Left ventricle myocardium inferior (tissue), 1 donor: Measurements from ENCODE around the gene CCDC187. TPM values are rescaled to one million over a fixed set of nuclear protein-coding genes. Genes with fewer than 3 reads are reported as not detected.

ENCODE experiments used
- DNase-seq: peaks from one replicate; pipeline ENCODE4 v3.0.0-alpha.2; 2020
- H3K27ac ChIP-seq: fragments of 200-600 bp; replicated peaks from 2 replicates; pipeline ENCODE4 v1.8.0; 2021
- H3K27me3 ChIP-seq: fragments of 200-600 bp; 2 replicates; pipeline ENCODE4 v1.8.0; 2021; ENCODE audit warnings: low read depth
- H3K36me3 ChIP-seq: fragments of 200-600 bp; 2 replicates; pipeline ENCODE4 v1.8.0; 2021
- H3K4me1 ChIP-seq: fragments of 200-600 bp; 2 replicates; pipeline ENCODE4 v1.8.0; 2021
- H3K4me3 ChIP-seq: fragments of 200-600 bp; 2 replicates; pipeline ENCODE4 v1.8.0; 2021; ENCODE audit warnings: mild to moderate bottlenecking, moderate library complexity
- H3K9me3 ChIP-seq: fragments of 200-600 bp; replicated peaks from 2 replicates; pipeline ENCODE4 v1.8.0; 2021
- CTCF ChIP-seq: fragments of 200-600 bp; IDR thresholded peaks from 2 replicates; pipeline ENCODE4 v1.8.0; 2021; ENCODE audit warnings: antibody characterized with exemption, mild to moderate bottlenecking, borderline replicate concordance
- intact Hi-C: fragments of 100-400 bp; cut with micrococcal nuclease; formaldehyde crosslinking; loops from one replicate; pipeline ENCODE4 v1.11.0; 2022
- total RNA-seq: library from RNA; stranded (reverse); fragmentation: NEBNext Ultra II Directional; extraction: Animal tissue kit (Norgen Biotek cat#: 25700); gene quantifications from one replicate; pipeline ENCODE4 v1.2.1, GENCODE V29; 2021
- donor health status: DM: no; HTN: yes; CAD: no; lungs with severe emphysema.

Gene CCDC187
- total RNA-seq, 1 donor from 2014 or later: not detected

- no peak for TF ChIP-seq CTCF
- DNase-seq: no peak
- H3K4me3 ChIP-seq: no peak overlapping the region
- intact Hi-C loops: no loop called here
- H3K27me3 ChIP-seq: peaks cover 38% of the 10 kb centered on the region
- H3K9me3 ChIP-seq: peaks cover 11% of the 10 kb centered on the region
- no peaks in the 10 kb centered on the region for H3K4me1 ChIP-seq
- H3K27ac ChIP-seq: no peak overlapping the region
- H3K36me3 ChIP-seq: no peaks in the 10 kb centered on the region
Observed at GRCh38 chr9:136310273-136311030, 6.6 kb upstream of the CCDC187 start.

- Histone ChIP-seq H3K27ac (no peak overlapping the region), H3K9me3 (peaks cover 5% of the 10 kb centered on the region), H3K4me1 (no peaks in the 10 kb centered on the region), H3K4me3 (no peak overlapping the region), H3K36me3 (no peaks in the 10 kb centered on the region), H3K27me3 (peaks cover 43% of the 10 kb centered on the region)
- DNase-seq: no peak
- intact Hi-C loops: no loop called here
- no peak for TF ChIP-seq CTCF
Observed at GRCh38 chr9:136309806-136310220, 5.9 kb upstream of the CCDC187 start.

GRCh38 chr9:136309101-136309801 lies 5.4 kb upstream of the CCDC187 start:
- Histone ChIP-seq H3K27me3 (peaks cover 48% of the 10 kb centered on the region), H3K4me3 (no peak overlapping the region), H3K27ac (no peak overlapping the region), H3K4me1 (no peaks in the 10 kb centered on the region), H3K9me3 (no peaks in the 10 kb centered on the region), H3K36me3 (no peaks in the 10 kb centered on the region)
- TF ChIP-seq CTCF: no peak
- intact Hi-C loops: no loop called here
- DNase-seq: no peak

GRCh38 chr9:136308702-136309053 lies 4.8 kb upstream of the CCDC187 start:
- Histone ChIP-seq H3K4me3 (no peak overlapping the region), H3K27me3 (peaks cover 54% of the 10 kb centered on the region), H3K4me1 (no peaks in the 10 kb centered on the region), H3K27ac (no peak overlapping the region), H3K36me3 (no peaks in the 10 kb centered on the region), H3K9me3 (no peaks in the 10 kb centered on the region)
- TF ChIP-seq CTCF: no peak
- no peak for DNase-seq
- intact Hi-C loops: no loop called here

GRCh38 chr9:136308006-136308701 lies 4.3 kb upstream of the CCDC187 start:
- Histone ChIP-seq H3K36me3 (no peaks in the 10 kb centered on the region), H3K4me3 (no peak overlapping the region), H3K27ac (no peak overlapping the region), H3K27me3 (peaks cover 59% of the 10 kb centered on the region), H3K4me1 (no peaks in the 10 kb centered on the region), H3K9me3 (no peaks in the 10 kb centered on the region)
- DNase-seq: no peak
- intact Hi-C loops: no loop called here
- no peak for TF ChIP-seq CTCF
